Measurements from ENCODE around the gene KHDRBS2.

The KHDRBS2 gene

GRCh38 chr6:61947311-61947947 is 338.6 kb downstream of the KHDRBS2 start:
- H3K9me3 Mint-ChIP-seq, result peaks cover 3% of the 10 kb centered on the region
- DNase-seq (ENCODE audit: low spot score in 2 of 2) (no peak), ATAC-seq (ENCODE audit: low read depth) (no peak)
- H3K36me3 Mint-ChIP-seq, result peaks cover 10% of the 10 kb centered on the region
- H3K27ac Mint-ChIP-seq, result no peak overlapping the region
- peaks cover 11% of the 10 kb centered on the region for H3K4me1 Mint-ChIP-seq
- H3K4me3 Mint-ChIP-seq, result no peak overlapping the region
- no peaks in the 10 kb centered on the region for H3K27me3 Mint-ChIP-seq

GRCh38 chr6:61940919-61941318 is 345.1 kb downstream of the KHDRBS2 start:
- DNase-seq (ENCODE audit: low spot score in 2 of 2), result no peak
- no peak overlapping the region for H3K4me3 Mint-ChIP-seq
- peaks cover 6% of the 10 kb centered on the region for H3K4me1 Mint-ChIP-seq
- H3K27ac Mint-ChIP-seq, result no peak overlapping the region
- H3K36me3 Mint-ChIP-seq, result peaks cover 17% of the 10 kb centered on the region
- H3K27me3 Mint-ChIP-seq, result no peaks in the 10 kb centered on the region
- no peak for ATAC-seq (ENCODE audit: low read depth)
- H3K9me3 Mint-ChIP-seq, result peaks cover 3% of the 10 kb centered on the region

- ATAC-seq (ENCODE audit: low read depth) (no peak), DNase-seq (ENCODE audit: low spot score in 2 of 2) (no peak)
- H3K9me3 Mint-ChIP-seq, result no peaks in the 10 kb centered on the region
- H3K4me3 Mint-ChIP-seq, result no peak overlapping the region
- no peaks in the 10 kb centered on the region for H3K4me1 Mint-ChIP-seq
- no peaks in the 10 kb centered on the region for H3K27me3 Mint-ChIP-seq
- no peak overlapping the region for H3K27ac Mint-ChIP-seq
- peaks cover 13% of the 10 kb centered on the region for H3K36me3 Mint-ChIP-seq
Measured at GRCh38 chr6:61935242-61935846, 350.7 kb downstream of the KHDRBS2 start.

- ATAC-seq (ENCODE audit: low read depth) (no peak), DNase-seq (ENCODE audit: low spot score in 2 of 2) (no peak)
- Mint-ChIP-seq H3K9me3 (no peaks in the 10 kb centered on the region), H3K4me1 (no peaks in the 10 kb centered on the region), H3K4me3 (no peak overlapping the region), H3K27ac (no peak overlapping the region), H3K36me3 (peaks cover 10% of the 10 kb centered on the region), H3K27me3 (no peaks in the 10 kb centered on the region)
Measured at GRCh38 chr6:61909486-61909885, 376.5 kb downstream of the KHDRBS2 start.

- H3K4me1 Mint-ChIP-seq, result peaks cover 3% of the 10 kb centered on the region
- DNase-seq (ENCODE audit: low spot score in 2 of 2), result no peak
- no peak overlapping the region for H3K27ac Mint-ChIP-seq
- peaks cover 15% of the 10 kb centered on the region for H3K36me3 Mint-ChIP-seq
- ATAC-seq (ENCODE audit: low read depth), result no peak
- H3K27me3 Mint-ChIP-seq, result no peaks in the 10 kb centered on the region
- no peak overlapping the region for H3K4me3 Mint-ChIP-seq
- peaks cover 3% of the 10 kb centered on the region for H3K9me3 Mint-ChIP-seq
Measured at GRCh38 chr6:61901748-61902147, 384.3 kb downstream of the KHDRBS2 start.

- Mint-ChIP-seq H3K27ac (no peak overlapping the region), H3K27me3 (no peaks in the 10 kb centered on the region), H3K4me1 (peaks cover 5% of the 10 kb centered on the region), H3K9me3 (peaks cover 5% of the 10 kb centered on the region), H3K4me3 (no peak overlapping the region), H3K36me3 (peaks cover 22% of the 10 kb centered on the region)
- ATAC-seq (ENCODE audit: low read depth) (no peak), DNase-seq (ENCODE audit: low spot score in 2 of 2) (no peak)
Measured at GRCh38 chr6:61894536-61894935, 391.5 kb downstream of the KHDRBS2 start.

GRCh38 chr6:61887423-61887822 is 398.6 kb downstream of the KHDRBS2 start:
- ATAC-seq (ENCODE audit: low read depth), result no peak

GRCh38 chr6:61886608-61887259 is 399.3 kb downstream of the KHDRBS2 start:
- peaks cover 4% of the 10 kb centered on the region for H3K36me3 Mint-ChIP-seq
- H3K4me1 Mint-ChIP-seq, result peaks cover 7% of the 10 kb centered on the region
- DNase-seq (ENCODE audit: low spot score in 2 of 2) (no peak), ATAC-seq (ENCODE audit: low read depth) (no peak)
- H3K27ac Mint-ChIP-seq, result no peak overlapping the region
- H3K27me3 Mint-ChIP-seq, result no peaks in the 10 kb centered on the region
- H3K4me3 Mint-ChIP-seq, result no peak overlapping the region
- H3K9me3 Mint-ChIP-seq, result no peaks in the 10 kb centered on the region

More at GRCh38 chr6:61887423-61887822, 398.6 kb downstream of the KHDRBS2 start:
- H3K36me3 Mint-ChIP-seq, result peaks cover 4% of the 10 kb centered on the region
- no peaks in the 10 kb centered on the region for H3K9me3 Mint-ChIP-seq
- H3K27me3 Mint-ChIP-seq, result no peaks in the 10 kb centered on the region
- no peak overlapping the region for H3K27ac Mint-ChIP-seq
- no peak for DNase-seq (ENCODE audit: low spot score in 2 of 2)
- peaks cover 7% of the 10 kb centered on the region for H3K4me1 Mint-ChIP-seq
- H3K4me3 Mint-ChIP-seq, result no peak overlapping the region

- Mint-ChIP-seq H3K27me3 (no peaks in the 10 kb centered on the region), H3K36me3 (peaks cover 36% of the 10 kb centered on the region), H3K9me3 (peaks cover 5% of the 10 kb centered on the region), H3K4me1 (no peaks in the 10 kb centered on the region), H3K27ac (no peak overlapping the region), H3K4me3 (no peak overlapping the region)
- no peak for DNase-seq (ENCODE audit: low spot score in 2 of 2)
- ATAC-seq (ENCODE audit: low read depth), result no peak
Measured at GRCh38 chr6:61869632-61870400, 416.2 kb downstream of the KHDRBS2 start.

GRCh38 chr6:61868507-61869080 is 417.4 kb downstream of the KHDRBS2 start:
- Mint-ChIP-seq H3K9me3 (peaks cover 5% of the 10 kb centered on the region), H3K27ac (no peak overlapping the region), H3K4me1 (no peaks in the 10 kb centered on the region), H3K36me3 (peaks cover 40% of the 10 kb centered on the region), H3K4me3 (no peak overlapping the region), H3K27me3 (no peaks in the 10 kb centered on the region)
- DNase-seq (ENCODE audit: low spot score in 2 of 2) (no peak), ATAC-seq (ENCODE audit: low read depth) (no peak)

- DNase-seq (ENCODE audit: low spot score in 2 of 2) (no peak), ATAC-seq (ENCODE audit: low read depth) (no peak)
- Mint-ChIP-seq H3K4me3 (no peak overlapping the region), H3K9me3 (peaks cover 7% of the 10 kb centered on the region), H3K27ac (no peak overlapping the region), H3K4me1 (no peaks in the 10 kb centered on the region), H3K36me3 (peaks cover 42% of the 10 kb centered on the region), H3K27me3 (no peaks in the 10 kb centered on the region)
Measured at GRCh38 chr6:61867635-61868034, 418.4 kb downstream of the KHDRBS2 start.

- H3K27me3 Mint-ChIP-seq, result no peaks in the 10 kb centered on the region
- DNase-seq (ENCODE audit: low spot score in 2 of 2) (no peak), ATAC-seq (ENCODE audit: low read depth) (no peak)
- peaks cover 9% of the 10 kb centered on the region for H3K9me3 Mint-ChIP-seq
- H3K27ac Mint-ChIP-seq, result no peak overlapping the region
- H3K4me1 Mint-ChIP-seq, result no peaks in the 10 kb centered on the region
- H3K4me3 Mint-ChIP-seq, result no peak overlapping the region
- peaks cover 19% of the 10 kb centered on the region for H3K36me3 Mint-ChIP-seq
Measured at GRCh38 chr6:61857541-61857940, 428.5 kb downstream of the KHDRBS2 start.

GRCh38 chr6:61841958-61842357 is 444.1 kb downstream of the KHDRBS2 start:
- Mint-ChIP-seq H3K27ac (no peak overlapping the region), H3K27me3 (no peaks in the 10 kb centered on the region), H3K4me3 (no peak overlapping the region), H3K9me3 (no peaks in the 10 kb centered on the region), H3K36me3 (no peaks in the 10 kb centered on the region), H3K4me1 (no peaks in the 10 kb centered on the region)
- ATAC-seq (ENCODE audit: low read depth), result no peak
- no peak for DNase-seq (ENCODE audit: low spot score in 2 of 2)

- no peak for ATAC-seq (ENCODE audit: low read depth)
Measured at GRCh38 chr6:61835237-61835636, 450.8 kb downstream of the KHDRBS2 start.

More at GRCh38 chr6:61835237-61835636, 450.8 kb downstream of the KHDRBS2 start:
- DNase-seq (ENCODE audit: low spot score in 2 of 2), result no peak
- H3K4me1 Mint-ChIP-seq, result no peaks in the 10 kb centered on the region
- no peaks in the 10 kb centered on the region for H3K27me3 Mint-ChIP-seq
- H3K9me3 Mint-ChIP-seq, result no peaks in the 10 kb centered on the region
- no peak overlapping the region for H3K4me3 Mint-ChIP-seq
- H3K36me3 Mint-ChIP-seq, result no peaks in the 10 kb centered on the region
- H3K27ac Mint-ChIP-seq, result no peak overlapping the region

All from memory B cell (primary cell).